Fibroblast of mammary gland (primary cell): ENCODE results near the gene RPS19BP1.

Experiments used
- DNase-seq: peaks from one replicate; pipeline ENCODE4 v3.0.0-alpha.2; 2010; ENCODE audit warnings: low read depth
- H3K4me3 ChIP-seq: 2 replicates; pipeline ENCODE4 v1.5.1; 2011; ENCODE audit warnings: low read depth, mild to moderate bottlenecking, low read length, moderate library complexity; ENCODE audit not compliant: control insufficient read depth
- CTCF ChIP-seq: conservative IDR thresholded peaks from 2 replicates; pipeline ENCODE4 v1.5.1; 2011; ENCODE audit warnings: low read depth, low read length, inconsistent platforms; ENCODE audit not compliant: control insufficient read depth, insufficient read depth

The RPS19BP1 gene

GRCh38 chr22:39530692-39531331 lies 1.7 kb downstream of the RPS19BP1 start:
- no peak overlapping the region for H3K4me3 ChIP-seq
- DNase-seq, result peak; percentile 56
- peak; percentile 32 for TF ChIP-seq CTCF

- no peak for DNase-seq
- no peak overlapping the region for H3K4me3 ChIP-seq
- TF ChIP-seq CTCF, result no peak
Observed at GRCh38 chr22:39530116-39530515, 2.4 kb downstream of the RPS19BP1 start.

GRCh38 chr22:39529487-39529851 lies 3.1 kb downstream of the RPS19BP1 start:
- no peak for DNase-seq
- H3K4me3 ChIP-seq, result no peak overlapping the region
- TF ChIP-seq CTCF, result no peak

GRCh38 chr22:39528681-39529486 lies 3.7 kb downstream of the RPS19BP1 start:
- no peak overlapping the region for H3K4me3 ChIP-seq
- TF ChIP-seq CTCF, result peak; percentile 89
- DNase-seq, result peak; percentile 92

- DNase-seq, result no peak
- H3K4me3 ChIP-seq, result no peak overlapping the region
- no peak for TF ChIP-seq CTCF
Observed at GRCh38 chr22:39528080-39528661, 4.4 kb downstream of the RPS19BP1 start.

GRCh38 chr22:39527481-39527961 lies 5.0 kb downstream of the RPS19BP1 start:
- no peak overlapping the region for H3K4me3 ChIP-seq
- no peak for DNase-seq
- TF ChIP-seq CTCF, result no peak
